Activated CD8-positive, alpha-beta memory T cell treated with anti-CD3 and anti-CD28 coated beads, Interleukin-2, amount 50 U/mL, for 1 hour (primary cell): ENCODE data around the gene RBM4.
A peak's percentile ranks its signal among the peaks of the same experiment; 100 is the strongest.
"Not testable (repeated sequence)": the region's sequence is repeated elsewhere in the genome, so short reads cannot be mapped to it uniquely, and the experiment has no call there.

Experiments
- DNase-seq: peaks from one replicate; pipeline ENCODE4 v3.0.0-alpha.2; 2020; ENCODE audit errors: extremely low read depth

RBM4 gene, protein sequence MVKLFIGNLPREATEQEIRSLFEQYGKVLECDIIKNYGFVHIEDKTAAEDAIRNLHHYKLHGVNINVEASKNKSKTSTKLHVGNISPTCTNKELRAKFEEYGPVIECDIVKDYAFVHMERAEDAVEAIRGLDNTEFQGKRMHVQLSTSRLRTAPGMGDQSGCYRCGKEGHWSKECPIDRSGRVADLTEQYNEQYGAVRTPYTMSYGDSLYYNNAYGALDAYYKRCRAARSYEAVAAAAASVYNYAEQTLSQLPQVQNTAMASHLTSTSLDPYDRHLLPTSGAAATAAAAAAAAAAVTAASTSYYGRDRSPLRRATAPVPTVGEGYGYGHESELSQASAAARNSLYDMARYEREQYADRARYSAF

DNA sequence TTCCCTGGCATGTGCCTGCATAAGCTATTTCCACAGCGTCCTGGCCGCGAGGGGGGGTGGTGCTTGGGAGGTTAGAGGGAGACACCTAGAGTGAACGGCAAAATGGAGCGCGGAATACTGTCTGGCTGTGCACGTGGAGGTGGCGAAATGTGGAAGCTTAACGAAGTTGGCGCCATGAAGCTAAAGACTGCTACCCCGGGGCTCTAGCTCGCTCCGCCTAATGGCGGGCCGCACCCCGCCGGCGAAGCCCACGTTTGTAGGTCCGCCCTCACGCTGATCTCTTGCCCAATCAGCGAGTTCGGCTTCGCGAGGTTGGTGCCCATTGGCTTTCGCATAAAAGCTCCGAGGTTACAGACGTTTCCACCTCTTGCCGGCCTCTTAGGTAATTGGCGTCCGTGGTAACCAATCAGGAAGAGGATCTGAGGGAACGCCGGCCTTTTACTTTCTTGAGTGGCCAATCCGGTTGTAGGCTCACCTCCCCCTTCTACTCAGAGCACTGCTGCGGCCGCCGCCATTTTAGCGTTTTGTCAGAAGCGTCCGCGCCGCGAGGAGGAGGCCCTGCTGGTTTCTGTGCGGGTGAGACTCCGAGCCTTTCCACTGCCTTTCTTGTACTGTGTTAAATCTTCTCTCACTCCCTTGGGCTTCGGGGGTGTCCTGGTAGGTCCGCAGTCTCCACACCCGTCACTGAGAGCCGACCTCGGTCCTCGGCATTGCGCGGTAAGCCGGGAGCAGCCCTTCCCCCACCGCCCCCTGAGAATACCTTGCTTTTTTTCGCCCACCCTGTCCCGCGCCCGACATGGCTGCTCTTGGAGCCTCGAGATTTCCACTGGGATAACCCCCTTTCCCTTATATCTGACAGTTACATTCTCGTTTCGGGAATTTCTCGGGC lies at the start of gene RBM4:
RBM4 (plus strand) TSS at position 527 of the 889 bp plus-strand sequence. CDS start 1,009 bp downstream, outside the sequence.
- peak; percentile 96 for DNase-seq

DNA sequence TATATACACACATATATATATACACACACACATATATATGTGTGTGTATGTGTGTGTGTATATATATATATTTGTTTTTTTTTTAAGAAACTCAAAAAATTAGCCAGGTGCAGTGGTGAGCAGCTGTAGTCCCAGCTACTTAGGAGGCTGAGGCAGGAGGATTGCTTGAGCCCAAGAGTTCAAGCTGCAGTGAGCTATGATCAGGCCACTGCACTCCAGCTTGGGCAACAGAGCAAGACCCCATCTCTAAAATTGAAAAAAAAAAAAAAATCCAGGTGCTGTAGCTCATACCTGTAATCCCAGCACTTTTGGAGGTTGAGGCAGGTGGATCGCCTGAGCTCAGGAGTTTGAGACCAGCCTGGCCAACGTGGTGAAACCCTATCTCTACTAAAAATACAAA lies 49.2 kb upstream of the RBM4 start:
- not testable (repeated sequence) for DNase-seq

DNA sequence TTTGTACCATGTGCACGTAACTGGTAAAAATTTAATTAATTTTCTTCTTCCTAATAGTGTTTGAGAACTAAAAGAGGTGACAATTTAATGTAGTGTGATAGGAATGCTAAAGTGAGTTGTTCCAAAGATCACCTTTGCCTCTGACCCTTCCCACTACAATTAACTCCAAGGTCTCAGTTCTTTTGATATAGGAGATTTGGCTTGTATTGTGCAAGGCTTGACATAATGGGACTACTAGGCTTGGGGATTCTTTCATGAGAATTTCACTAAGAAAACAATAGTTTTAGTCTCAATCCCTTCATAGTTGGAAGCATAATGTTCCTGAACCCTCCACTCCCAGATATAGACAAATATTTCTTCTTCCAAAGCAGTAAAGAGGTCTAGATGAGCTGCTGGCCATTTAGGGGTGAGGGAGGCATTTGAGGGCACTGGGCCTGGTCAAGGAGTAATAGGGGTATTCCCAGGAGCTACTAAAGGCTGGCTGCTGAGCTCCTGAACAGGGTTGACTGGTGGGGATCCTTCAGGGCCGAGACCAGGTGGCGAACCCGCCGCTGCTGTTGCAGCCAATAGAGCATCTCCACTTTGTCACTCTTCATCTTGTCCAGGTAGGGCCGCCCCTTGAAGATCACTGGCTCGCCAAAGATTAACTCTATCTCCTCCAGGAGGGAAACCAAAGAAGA lies 48.4 kb upstream of the RBM4 start:
- no peak for DNase-seq

DNA sequence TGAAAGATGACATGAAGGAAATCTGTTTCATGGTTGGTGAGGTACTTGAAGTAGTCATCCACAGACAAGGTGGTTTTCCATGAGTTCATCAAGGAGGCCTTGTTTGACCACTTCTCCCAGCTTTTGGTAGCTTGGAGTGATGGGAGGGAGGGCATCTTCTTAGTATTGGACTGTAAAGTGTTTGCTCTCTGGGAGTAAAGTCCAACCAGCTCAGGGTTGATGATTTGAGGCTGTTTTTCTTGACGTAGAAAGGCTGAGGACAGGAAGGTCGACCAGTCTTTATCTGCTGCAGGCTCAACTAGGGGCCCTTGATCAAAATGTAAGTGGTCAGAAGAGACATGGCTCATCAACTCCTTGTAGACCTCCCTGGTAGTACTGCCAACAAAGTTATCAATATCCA lies 47.3 kb upstream of the RBM4 start:
- DNase-seq, result no peak

DNA sequence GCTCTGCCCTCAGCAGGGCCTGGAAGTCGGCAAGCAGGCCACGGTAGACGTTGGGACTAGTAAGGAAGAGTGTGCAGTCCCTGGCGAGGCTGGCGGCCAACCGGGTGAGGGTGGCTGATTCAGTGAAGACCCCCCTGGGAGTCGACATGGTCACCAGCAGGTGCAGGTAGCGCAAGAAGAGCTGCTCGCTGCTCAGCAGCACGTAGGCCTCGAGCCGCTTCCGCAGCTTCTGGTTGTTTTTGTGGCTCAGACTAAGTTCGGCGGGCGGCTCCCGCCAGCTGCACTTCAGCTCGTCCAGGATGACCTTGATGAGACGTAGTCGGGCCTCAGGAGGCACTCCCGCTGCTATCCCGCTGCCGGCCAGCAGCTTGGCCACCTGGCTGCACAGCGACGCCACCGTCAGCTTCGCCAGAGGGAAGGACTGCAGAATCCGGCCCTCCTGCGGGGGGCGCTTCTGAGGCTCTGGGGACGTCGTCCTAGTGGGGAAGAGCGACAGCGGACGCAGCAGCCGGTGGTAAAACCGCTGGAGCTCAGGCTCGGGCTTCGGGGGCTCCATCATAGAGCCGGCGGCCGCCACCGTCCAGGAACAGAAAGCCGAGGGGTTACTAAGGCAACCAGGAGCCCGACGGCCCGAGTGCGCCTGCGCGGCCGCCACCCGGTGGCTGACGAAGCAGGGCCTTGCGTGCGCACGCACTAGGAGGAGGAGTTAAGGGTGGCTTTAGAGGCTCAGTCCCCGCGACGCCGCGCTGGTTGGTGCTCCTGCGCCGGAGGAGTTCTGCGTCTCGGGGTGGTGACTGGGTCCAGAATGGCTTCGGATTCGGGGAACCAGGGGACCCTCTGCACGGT lies 45.8 kb upstream of the RBM4 start, which contains the start of the genes CCDC87 and CCS:
CCDC87 (minus strand) TSS at position 607 of the 846 bp plus-strand sequence; CDS start at position 559, 48 bp downstream.
CCS (plus strand) TSS at position 729 of the 846 bp plus-strand sequence; CDS start at position 806, 77 bp downstream.
- DNase-seq, result peak; percentile 94

DNA sequence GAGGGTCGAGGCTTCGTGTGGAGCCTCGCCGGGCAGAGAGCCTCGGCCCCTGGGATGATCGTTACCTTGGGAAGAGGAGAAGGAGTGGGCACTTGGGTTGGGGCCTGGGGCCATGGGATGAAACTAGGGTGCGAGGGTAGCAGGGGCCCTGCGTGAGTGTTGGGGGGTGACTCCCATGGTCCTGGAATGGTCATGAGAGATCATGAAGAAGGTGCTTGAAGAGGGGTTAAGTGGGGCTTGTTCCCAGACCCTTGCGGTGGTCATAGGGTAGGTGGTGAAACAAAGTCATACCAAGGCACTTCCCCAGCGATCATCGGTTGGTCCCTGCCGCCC lies 45.2 kb upstream of the RBM4 start:
- no peak for DNase-seq

DNA sequence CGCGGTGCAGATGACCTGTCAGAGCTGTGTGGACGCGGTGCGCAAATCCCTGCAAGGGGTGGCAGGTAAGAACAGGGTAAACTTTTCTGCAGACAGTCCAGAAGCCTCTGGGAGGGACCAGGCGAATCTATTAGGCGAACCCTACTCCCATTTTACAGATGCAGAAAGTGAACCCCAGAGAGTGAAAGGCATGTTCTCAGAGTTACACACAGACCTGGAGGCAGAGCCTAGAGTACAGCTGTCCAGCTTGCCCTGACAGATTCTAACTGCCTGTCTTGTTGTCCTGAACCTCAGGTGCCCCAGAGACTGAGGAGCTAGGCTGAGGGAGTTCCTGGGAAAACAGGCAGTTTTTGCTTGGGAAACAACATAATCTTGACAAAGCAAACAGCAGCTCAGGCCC lies 44.9 kb upstream of the RBM4 start:
- no peak for DNase-seq

DNA sequence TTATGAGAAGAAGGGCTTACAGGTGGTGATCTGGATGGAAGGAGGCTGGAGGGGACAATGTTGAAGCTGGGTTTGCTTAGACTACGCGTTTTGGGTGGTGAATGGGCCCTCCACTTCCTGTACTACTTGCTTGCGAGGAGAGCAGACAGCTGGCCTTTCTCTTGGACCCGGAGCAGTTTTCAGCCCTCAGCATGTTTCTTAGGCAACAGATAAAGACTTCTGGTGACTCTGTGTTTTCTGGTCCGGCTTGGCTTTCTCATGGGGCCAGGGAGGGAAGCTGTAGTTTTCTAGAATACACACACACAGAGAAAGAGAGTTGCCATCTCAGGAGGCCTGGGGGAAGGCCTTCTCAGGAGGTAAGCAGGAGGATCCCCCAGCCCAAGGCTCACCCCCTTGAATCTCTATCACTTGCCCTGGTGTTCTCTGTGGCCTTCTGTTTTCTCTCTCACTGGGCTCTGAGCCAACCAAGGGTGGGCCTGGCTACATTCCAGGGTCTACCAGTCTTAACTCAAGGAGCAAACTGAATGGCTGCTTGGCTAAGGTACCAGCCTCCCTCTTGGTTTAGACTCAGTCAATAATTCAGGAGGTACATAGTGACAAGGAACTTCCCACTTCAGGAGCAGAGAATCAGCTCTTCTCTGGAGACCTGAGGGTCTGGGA lies 43.1 kb upstream of the RBM4 start:
- no peak for DNase-seq

DNA sequence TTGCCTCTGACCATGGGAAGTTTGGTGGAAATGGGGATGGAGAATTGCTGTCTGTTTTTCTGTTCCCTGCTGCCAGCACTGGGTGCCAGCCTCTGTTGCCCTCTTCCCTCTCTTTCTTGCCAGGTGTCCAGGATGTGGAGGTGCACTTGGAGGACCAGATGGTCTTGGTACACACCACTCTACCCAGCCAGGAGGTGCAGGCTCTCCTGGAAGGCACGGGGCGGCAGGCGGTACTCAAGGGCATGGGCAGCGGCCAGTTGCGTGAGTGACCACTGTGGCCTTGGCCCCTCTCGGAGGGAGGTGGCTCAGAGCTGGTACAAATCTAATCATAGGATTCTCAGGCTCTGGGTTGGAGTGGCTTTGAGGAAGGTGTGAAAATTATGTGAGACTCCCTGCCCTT lies 39.5 kb upstream of the RBM4 start:
- DNase-seq, result no peak

DNA sequence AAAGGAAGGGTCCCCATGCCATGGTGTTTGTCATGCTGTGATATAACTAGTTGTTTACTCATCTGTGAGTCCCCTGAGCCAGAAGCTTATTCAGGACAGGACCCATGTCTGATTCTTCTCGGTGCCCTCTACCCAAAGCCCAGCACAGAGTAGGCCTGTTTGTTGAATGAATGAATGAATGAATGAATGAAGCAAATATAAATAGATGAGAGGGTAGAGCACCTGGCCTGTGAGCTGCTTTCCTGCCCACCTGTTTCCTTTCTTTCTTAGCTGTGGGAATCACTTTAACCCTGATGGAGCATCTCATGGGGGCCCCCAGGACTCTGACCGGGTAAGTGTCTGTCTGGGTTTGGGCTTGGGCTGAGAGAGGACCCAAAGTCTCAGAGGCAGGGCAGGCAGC lies 38.3 kb upstream of the RBM4 start:
- no peak for DNase-seq

DNA sequence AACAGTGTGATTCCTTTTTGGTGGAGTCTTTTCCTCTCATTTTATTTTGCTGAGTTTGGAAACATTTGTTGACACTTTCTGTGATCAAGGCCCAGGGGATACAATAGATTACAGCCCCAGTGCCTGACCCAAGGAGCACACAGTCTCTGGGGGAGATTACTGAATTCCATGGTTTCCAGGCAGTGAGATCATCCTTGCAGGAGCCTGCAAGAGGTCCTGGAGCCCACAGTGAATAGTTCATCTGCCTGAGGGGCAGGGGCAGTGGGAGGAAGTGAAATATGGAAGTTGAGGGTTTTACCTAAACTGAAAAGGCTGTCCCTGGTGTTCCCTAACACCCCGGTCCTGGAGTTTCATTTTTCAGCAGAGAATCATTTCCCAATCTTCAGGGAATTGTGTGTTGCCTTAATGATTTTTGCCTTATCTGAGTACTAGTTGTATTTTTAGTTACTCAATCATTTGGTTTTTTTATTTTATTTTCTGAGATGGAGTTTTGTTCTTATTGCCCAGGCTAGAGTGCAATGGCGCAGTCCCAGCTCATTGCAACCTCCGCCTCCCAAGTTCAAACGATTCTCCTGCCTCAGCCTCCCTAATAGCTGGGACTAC lies 37.8 kb upstream of the RBM4 start:
- no peak for DNase-seq

DNA sequence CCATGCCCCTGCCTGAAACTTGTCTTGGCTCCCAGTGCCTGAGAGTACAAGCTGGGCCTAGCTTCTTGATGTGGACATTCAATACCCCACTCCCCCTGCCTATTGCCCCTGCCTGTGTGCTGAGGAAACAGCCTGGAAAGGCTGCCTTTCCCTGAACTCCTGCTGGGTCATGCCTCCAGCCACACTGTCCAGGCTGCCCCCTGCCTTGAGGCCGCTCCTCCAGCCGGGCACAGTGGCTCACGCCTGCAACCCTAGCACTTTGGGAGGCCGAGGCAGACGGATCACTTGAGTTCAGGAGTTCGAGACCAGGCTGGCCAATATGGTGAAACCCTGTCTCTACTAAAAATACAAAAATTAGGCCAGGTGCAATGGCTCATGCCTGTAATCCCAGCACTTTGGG lies 35.4 kb upstream of the RBM4 start:
- DNase-seq, result no peak

DNA sequence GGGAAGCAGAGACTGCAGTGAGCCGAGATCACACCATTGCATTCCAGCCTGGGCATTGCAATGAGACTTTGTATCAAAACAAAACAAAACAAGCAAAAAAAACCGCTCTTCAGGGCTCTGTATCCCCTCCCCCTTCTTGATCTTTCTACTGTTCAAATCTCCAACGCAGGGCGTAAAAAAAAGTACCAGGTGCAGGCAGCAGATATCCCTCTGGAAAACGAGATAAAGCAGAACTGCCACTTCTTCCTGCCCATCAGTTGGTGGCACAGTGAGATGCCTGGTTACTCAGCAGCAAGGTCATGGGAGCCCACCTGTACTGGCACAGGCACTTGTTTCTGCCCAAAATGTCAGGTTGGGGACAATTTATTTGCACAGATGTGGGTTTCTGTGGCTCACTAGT lies 34.3 kb upstream of the RBM4 start:
- DNase-seq, result no peak

DNA sequence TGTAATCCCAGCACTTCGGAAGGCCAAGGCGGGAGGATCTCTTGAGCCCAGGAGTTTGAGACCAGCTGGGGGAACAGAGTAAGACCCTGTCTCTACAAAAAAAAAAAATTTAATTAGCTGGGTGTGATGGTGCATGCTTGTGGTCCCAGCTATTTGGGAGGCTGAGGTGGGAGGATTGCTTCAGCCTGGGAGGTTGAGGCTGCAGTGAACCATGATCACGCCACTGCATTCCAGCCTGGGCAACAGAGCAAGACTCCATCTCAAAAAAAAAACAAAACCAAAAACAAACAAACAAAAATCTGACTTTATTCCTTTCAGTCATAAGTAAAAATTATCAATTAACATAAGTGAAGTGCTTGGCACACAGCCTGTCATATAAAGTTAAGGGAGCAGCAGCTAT lies 31.9 kb upstream of the RBM4 start:
- DNase-seq, result not testable (repeated sequence)

DNA sequence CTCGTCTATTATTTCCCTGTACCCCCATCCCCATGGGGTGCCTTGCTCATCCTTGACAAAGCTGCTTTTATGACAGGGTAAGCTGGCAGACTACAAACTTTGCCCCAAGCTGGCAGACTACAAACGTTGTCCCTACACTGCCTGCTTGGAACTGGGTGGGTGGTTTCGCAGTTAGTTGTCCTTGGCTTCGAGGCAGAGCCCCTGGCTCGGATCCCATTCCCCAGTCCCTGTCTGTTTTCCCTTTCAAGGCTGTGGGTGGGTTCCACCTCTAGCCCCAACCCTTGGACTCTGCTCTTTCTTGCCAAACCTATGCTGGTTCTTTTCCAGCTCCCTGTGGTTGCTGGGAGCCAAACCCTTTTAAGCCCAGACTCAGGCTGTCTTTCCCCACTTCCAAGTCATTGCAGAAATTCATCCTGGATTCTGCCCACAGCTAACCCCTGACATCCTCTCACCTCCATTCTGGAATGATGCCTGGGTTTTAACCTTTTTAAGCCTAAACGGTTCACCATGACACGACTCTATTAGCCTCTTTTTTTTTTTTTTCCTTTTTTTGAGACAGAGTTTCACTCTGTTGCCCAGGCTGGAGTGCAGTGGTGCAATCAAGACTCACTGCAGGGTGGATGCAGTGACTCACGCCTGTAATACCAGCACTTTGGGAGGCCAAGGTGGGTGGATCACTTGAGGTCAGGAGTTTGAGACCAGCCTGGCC lies 31.2 kb upstream of the RBM4 start:
- DNase-seq, result no peak

DNA sequence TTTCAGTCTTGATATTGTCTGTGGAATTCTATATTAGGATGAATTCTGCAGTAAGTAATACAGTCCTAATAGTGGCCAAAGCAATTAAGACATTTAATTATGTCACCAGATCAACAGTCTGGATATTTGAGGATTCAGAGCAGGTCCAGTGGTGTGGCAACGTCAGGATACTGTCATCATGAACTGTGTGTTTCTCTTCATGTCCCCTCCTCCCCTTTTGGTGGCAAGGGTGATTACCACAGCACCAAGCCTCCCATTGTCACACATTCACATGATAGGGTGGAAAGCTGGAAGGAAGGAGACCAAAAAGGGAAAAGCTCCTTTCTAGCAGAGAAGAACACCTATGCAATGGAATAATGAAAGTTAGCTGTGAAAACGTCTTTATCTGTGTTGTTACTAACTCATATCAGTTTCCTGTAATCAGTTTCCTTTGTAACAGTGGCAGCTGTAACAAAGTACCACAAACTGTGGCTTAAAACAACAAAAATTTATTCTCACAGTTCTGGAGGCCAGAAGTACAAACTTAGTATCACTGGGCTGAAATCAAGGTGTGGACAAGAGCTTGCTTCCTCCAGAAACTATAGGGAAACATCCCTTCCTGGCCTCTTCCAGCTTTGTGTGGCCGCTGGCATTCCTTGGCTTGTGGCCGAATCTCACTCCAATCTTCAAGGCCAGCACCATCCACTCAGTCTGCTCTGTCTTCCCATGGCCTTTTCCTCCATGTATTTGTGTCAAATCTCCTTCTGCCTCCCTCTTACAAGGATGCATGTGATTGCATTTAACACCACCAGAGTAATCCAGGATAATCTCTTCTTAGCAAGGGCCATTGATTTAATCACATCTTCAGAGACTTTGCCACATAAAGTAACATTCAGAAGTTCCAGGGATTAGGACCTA lies 28.5 kb upstream of the RBM4 start:
- no peak for DNase-seq

DNA sequence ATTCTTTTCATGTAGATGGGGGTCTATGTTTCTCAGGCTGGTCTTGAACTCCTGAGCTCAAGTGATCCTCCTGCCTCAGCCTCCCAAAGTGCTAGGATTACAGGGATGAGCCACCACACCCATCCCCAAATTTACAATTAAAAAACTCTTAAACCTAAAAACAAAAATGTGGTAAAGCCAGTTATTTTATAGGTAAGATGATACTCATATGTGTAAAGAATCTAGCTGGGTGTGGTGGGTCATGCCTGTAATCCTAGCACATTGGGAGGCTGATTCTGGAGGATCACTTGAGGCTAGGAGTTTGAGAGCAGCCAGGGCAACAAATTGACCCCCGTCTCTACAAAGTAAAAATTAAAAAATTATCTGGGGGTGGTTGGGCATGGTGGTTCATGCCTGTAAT lies 26.0 kb upstream of the RBM4 start:
- DNase-seq, result no peak

DNA sequence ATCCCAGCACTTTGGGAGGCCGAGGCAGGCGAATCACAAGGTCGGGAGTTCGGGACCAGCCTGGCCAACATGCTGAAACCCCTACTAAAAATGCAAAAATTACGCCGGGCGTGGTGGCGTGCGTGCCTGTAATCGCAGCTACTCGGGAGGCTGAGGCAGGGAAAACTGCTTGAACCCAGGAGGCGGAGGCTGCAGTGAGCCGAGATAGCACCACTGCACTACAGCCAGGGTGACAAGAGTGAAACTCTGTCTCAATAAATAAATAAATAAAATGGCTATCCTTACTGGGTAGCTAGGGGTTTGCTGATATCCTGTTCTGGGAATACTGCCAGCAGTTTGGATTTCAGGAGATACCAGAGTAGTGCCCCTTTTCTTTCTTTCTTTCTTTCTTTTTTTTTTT lies 24.4 kb upstream of the RBM4 start:
- DNase-seq, result no peak
